B cell (primary cell): ENCODE results near the gene GREM1. TPM values are rescaled to one million over a fixed set of nuclear protein-coding genes. Genes with fewer than 3 reads are reported as not detected.

ENCODE experiments used
- ATAC-seq: fragments of 200-7000 bp; cut with Tn5 transposase; one replicate; pipeline ENCODE4 v1.10.0; 2021; ENCODE audit warnings: low read depth, mild to moderate bottlenecking, moderate number of reproducible peaks, moderate library complexity
- CTCF ChIA-PET: fragments of 350-600 bp; sonication (Branson Sonifier 250); formaldehyde crosslinking; loops from one replicate; lab custom pipeline; 2021; ENCODE audit warnings: antibody characterized with exemption, inconsistent platforms; lab: Charles Lee
- POLR2A ChIA-PET: fragments of 350-600 bp; sonication (Branson Sonifier 250); formaldehyde crosslinking; loops from one replicate; lab custom pipeline; 2021; ENCODE audit warnings: antibody characterized with exemption; lab: Charles Lee
- DNase-seq: peaks from one replicate; pipeline ENCODE4 v3.0.0; 2013
- H2AFZ ChIP-seq: 2 replicates; pipeline ENCODE4 v1.6.1; 2012; ENCODE audit warnings: mild to moderate bottlenecking, low read depth, low read length; ENCODE audit not compliant: insufficient read depth, poor library complexity, severe bottlenecking
- H3K27ac ChIP-seq, 2 donors: 1 replicate in 1 of 2; 2 replicates in 1 of 2; pipeline ENCODE4 v1.5.1; 2012 to 2013; ENCODE audit warnings: low read length in 2 of 2, mild to moderate bottlenecking in 2 of 2, moderate library complexity in 1 of 2
- H3K27me3 ChIP-seq, 4 experiments: fragments of 200-600 bp in 1 of 4; sonication (generic) in 1 of 4; replicated peaks in 1 of 4; 1 replicate in 2 of 4; 2 replicates in 2 of 4; pipeline versions ENCODE4 v1.6.1 to v1.7.0; 2013 to 2016; ENCODE audit warnings: low read length in 3 of 4, mild to moderate bottlenecking in 2 of 4, mixed read lengths in 1 of 4, moderate library complexity in 1 of 4; ENCODE audit not compliant: insufficient read depth in 4 of 4, control insufficient read depth in 3 of 4; ENCODE audit errors: control extremely low read depth in 1 of 4
- H3K36me3 ChIP-seq, 2 experiments: replicated peaks in 1 of 2; 1 replicate in 1 of 2; 2 replicates in 1 of 2; pipeline versions ENCODE4 v1.6.1 to v1.7.1; 2013; ENCODE audit warnings: low read length in 1 of 2; ENCODE audit not compliant: insufficient read depth in 2 of 2, control insufficient read depth in 1 of 2; ENCODE audit errors: control extremely low read depth in 1 of 2, extremely low read depth in 1 of 2
- H3K4me1 ChIP-seq, 2 donors: fragments of 200-600 bp in 1 of 2; sonication (generic) in 1 of 2; 1 replicate in 1 of 2; 2 replicates in 1 of 2; pipeline versions ENCODE4 v1.5.1 to v1.6.1; 2013 to 2017; ENCODE audit warnings: low read length in 2 of 2; ENCODE audit not compliant: control insufficient read depth in 2 of 2, insufficient read depth in 2 of 2
- H3K4me2 ChIP-seq: replicated peaks from 2 replicates; pipeline ENCODE3; 2012; ENCODE audit warnings: mild to moderate bottlenecking, low read depth, low read length; ENCODE audit not compliant: poor library complexity, severe bottlenecking
- H3K4me3 ChIP-seq, 5 experiments: fragments of 200-600 bp in 1 of 5; sonication (generic) in 1 of 5; 1 replicate in 3 of 5; 2 replicates in 2 of 5; pipeline versions ENCODE4 v1.5.1 to v1.7.0; 2011 to 2016; ENCODE audit warnings: low read length in 4 of 5, mild to moderate bottlenecking in 4 of 5, low read depth in 2 of 5, control low read depth in 1 of 5, moderate library complexity in 1 of 5; ENCODE audit not compliant: insufficient read depth in 1 of 5; ENCODE audit errors: control extremely low read depth in 1 of 5, extremely low read depth in 1 of 5
- H3K79me2 ChIP-seq: fragments of 200-600 bp; sonication (generic); one replicate; pipeline ENCODE4 v1.6.0; 2016; ENCODE audit warnings: low read length; ENCODE audit not compliant: control insufficient read depth, insufficient read depth
- H3K9ac ChIP-seq: fragments of 200-600 bp; sonication (generic); 2 replicates; pipeline ENCODE4 v1.6.1; 2017; ENCODE audit warnings: mild to moderate bottlenecking, low read length, moderate library complexity
- H3K9me3 ChIP-seq, 3 donors: one replicate each; pipeline versions ENCODE4 v1.6.1 to v1.7.1; 2013; ENCODE audit warnings: low read length in 2 of 3; ENCODE audit not compliant: control insufficient read depth in 2 of 3, insufficient read depth in 1 of 3; ENCODE audit errors: control extremely low read depth in 1 of 3
- H4K20me1 ChIP-seq: 2 replicates; pipeline ENCODE4 v1.6.0; 2012; ENCODE audit warnings: mild to moderate bottlenecking, low read length; ENCODE audit not compliant: insufficient read depth, control insufficient read depth, poor library complexity, severe bottlenecking
- H3K27ac Mint-ChIP-seq: one replicate; pipeline ENCODE4 v1.8.0; 2021; ENCODE audit warnings: mixed read lengths
- H3K27me3 Mint-ChIP-seq: one replicate; pipeline ENCODE4 v1.8.0; 2021; ENCODE audit warnings: mixed read lengths
- H3K4me1 Mint-ChIP-seq: one replicate; pipeline ENCODE4 v1.8.0; 2021; ENCODE audit warnings: mixed read lengths
- H3K4me3 Mint-ChIP-seq: one replicate; pipeline ENCODE4 v1.8.0; 2021; ENCODE audit warnings: mixed read lengths
- H3K9me3 Mint-ChIP-seq: one replicate; pipeline ENCODE4 v1.8.0; 2022; ENCODE audit warnings: mixed read lengths; ENCODE audit not compliant: insufficient read depth
- CTCF ChIP-seq: fragments of 200-600 bp; IDR thresholded peaks from one replicate; pipeline ENCODE4 v1.8.0; 2022; ENCODE audit warnings: antibody characterized with exemption, mild to moderate bottlenecking
- EZH2 ChIP-seq: IDR thresholded peaks from 2 replicates; pipeline ENCODE4 v1.6.1; 2012; ENCODE audit warnings: borderline replicate concordance, low read depth, mild to moderate bottlenecking, moderate library complexity, low read length; ENCODE audit not compliant: insufficient read depth, poor library complexity, severe bottlenecking
- WGBS: methylation state at CpG from one replicate; pipeline ENCODE4 v1.1.5; 2013; ENCODE audit warnings: missing lambda C conversion rate; ENCODE audit not compliant: insufficient coverage; 5-methylcytosine and 5-hydroxymethylcytosine counted together
- intact Hi-C: fragments of 100-400 bp; cut with micrococcal nuclease; formaldehyde crosslinking; loops from one replicate; pipeline ENCODE4 v1.10.0; 2022
- polyA plus RNA-seq: library from polyadenylated mRNA; depleted of rRNA; stranded (reverse); fragments of >200 nt; gene quantifications from 2 replicates; pipeline ENCODE4 v1.2.3, GENCODE V29; 2012
- total RNA-seq, 2 donors: library from RNA; stranded (reverse); fragments of 120-200 nt in 1 of 2; gene quantifications; 1 replicate in 1 of 2; 2 replicates in 1 of 2; pipeline versions ENCODE4 v1.2.3 to v1.2.4, GENCODE V29; 2013 to 2022

The GREM1 gene
- total and polyA plus RNA-seq, 2 donors (not counting 1 experiment from before 2014, with no cell fraction given), result not detected

GRCh38 chr15:32735989-32736700, 18.3 kb downstream of the GREM1 start:
- Histone ChIP-seq H3K4me3 (no peak overlapping the region), H3K9ac (no peak overlapping the region), H2AFZ (no peak overlapping the region), H3K36me3 (no peaks in the 10 kb centered on the region), H3K9me3 (peaks cover 0 to 3% (median 0%) of the 10 kb centered on the region in 3 donors), H3K79me2 (no peaks in the 10 kb centered on the region), H3K4me1 (no peaks in the 10 kb centered on the region), H3K4me2 (no peak overlapping the region), H3K27ac (no peak overlapping the region), H4K20me1 (no peaks in the 10 kb centered on the region), H3K27me3 (peaks cover 0 to 8% (median 3%) of the 10 kb centered on the region in 4 experiments)
- Mint-ChIP-seq H3K27me3 (peaks cover 31% of the 10 kb centered on the region), H3K4me1 (no peaks in the 10 kb centered on the region), H3K4me3 (no peak overlapping the region), H3K9me3 (peaks cover 2% of the 10 kb centered on the region), H3K27ac (no peak overlapping the region)
- ATAC-seq (no peak), DNase-seq (no peak)
- CTCF ChIA-PET, result interaction anchor here (1.2 kb wide), 1 partner anchor 9 kb away, joined by 3 read pairs; no protein-coding TSS in a partner anchor
- no CpG with 5 or more reads among the region's 2 CpGs for WGBS
- POLR2A ChIA-PET, result no interaction called here
- intact Hi-C loops, result no loop called here
- TF ChIP-seq CTCF (no peak), EZH2 (no peak)

DNA sequence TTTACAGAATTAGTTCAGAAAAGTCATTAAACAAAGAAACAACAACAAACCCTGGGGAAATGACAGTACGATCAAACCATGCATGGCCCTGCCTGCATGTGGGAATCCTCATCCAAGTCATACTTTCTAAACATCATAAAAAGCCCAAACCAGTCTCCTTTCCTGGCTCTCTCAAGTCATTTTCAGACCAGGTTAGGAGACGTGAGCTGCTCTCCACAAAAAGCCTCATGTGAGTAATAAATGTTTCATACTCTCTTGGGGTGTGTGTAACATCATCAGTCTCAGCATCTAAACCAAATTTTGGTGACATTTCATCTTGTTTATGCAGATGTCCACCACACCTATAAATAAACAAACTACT, 18.9 kb downstream of the GREM1 start:
- CTCF ChIA-PET, result no interaction called here
- Histone ChIP-seq H3K9me3 (peaks cover 0 to 3% (median 0%) of the 10 kb centered on the region in 3 donors), H3K79me2 (no peaks in the 10 kb centered on the region), H3K9ac (no peak overlapping the region), H3K27ac (no peak overlapping the region), H4K20me1 (no peaks in the 10 kb centered on the region), H3K4me1 (no peaks in the 10 kb centered on the region), H3K36me3 (no peaks in the 10 kb centered on the region), H3K4me2 (no peak overlapping the region), H3K4me3 (no peak overlapping the region), H2AFZ (no peak overlapping the region), H3K27me3 (peaks cover 0 to 8% (median 3%) of the 10 kb centered on the region in 4 experiments)
- Mint-ChIP-seq H3K4me3 (no peak overlapping the region), H3K27me3 (peaks cover 31% of the 10 kb centered on the region), H3K9me3 (peaks cover 2% of the 10 kb centered on the region), H3K27ac (no peak overlapping the region), H3K4me1 (no peaks in the 10 kb centered on the region)
- no peak for ATAC-seq
- 100% methylated on average over 1 of the region's 2 CpGs for WGBS
- TF ChIP-seq CTCF (no peak), EZH2 (no peak)
- intact Hi-C loops, result no loop called here
- no peak for DNase-seq
- POLR2A ChIA-PET, result no interaction called here
